AG04450 (cell line): Measurements from ENCODE around the gene KANK2. TPM values are rescaled to one million over a fixed set of nuclear protein-coding genes. Genes with fewer than 3 reads are reported as not detected.

Experiments
- CTCF ChIA-PET: fragments of 300-600, 350-600 bp; formaldehyde crosslinking; extraction: SDS; loops from one replicate; lab custom pipeline; 2022; ENCODE audit warnings: antibody characterized with exemption, inconsistent platforms; lab: Charles Lee
- POLR2A ChIA-PET: fragments of 350-600 bp; formaldehyde crosslinking; extraction: SDS; loops from one replicate; lab custom pipeline; 2021; ENCODE audit warnings: antibody characterized with exemption, inconsistent platforms; lab: Yijun Ruan, JAX
- DNase-seq: peaks from one replicate; pipeline ENCODE4 v3.0.0-alpha.2; 2011; ENCODE audit warnings: low read depth, low spot score
- H3K27ac ChIP-seq: one replicate; pipeline ENCODE4 v1.5.1; 2012; ENCODE audit warnings: low read depth, low read length, control low read depth
- H3K27me3 ChIP-seq: one replicate; pipeline ENCODE4 v1.6.0; 2012; ENCODE audit warnings: low read length; ENCODE audit not compliant: control insufficient read depth, insufficient read depth
- H3K4me3 ChIP-seq: 2 replicates; pipeline ENCODE4 v1.5.1; 2011; ENCODE audit warnings: mild to moderate bottlenecking, low read depth, low read length, control low read depth
- H3K9me3 ChIP-seq: 2 replicates; pipeline ENCODE4 v1.5.1; 2012; ENCODE audit warnings: low read length; ENCODE audit not compliant: control insufficient read depth, insufficient read depth
- polyA plus RNA-seq: library from polyadenylated mRNA; depleted of rRNA; stranded (reverse); fragments of >200 nt; gene quantifications from 2 replicates; pipeline ENCODE4 v1.2.3, GENCODE V29; 2011
- TF ChIP-seq, protein P1 (sequence below): IDR thresholded peaks from 2 replicates; pipeline ENCODE4 v1.5.1; 2011; ENCODE audit warnings: low read depth, low read length, control low read depth, inconsistent platforms

The KANK2 gene
- polyA plus RNA-seq, 1 experiment: 83.2 TPM

DNA sequence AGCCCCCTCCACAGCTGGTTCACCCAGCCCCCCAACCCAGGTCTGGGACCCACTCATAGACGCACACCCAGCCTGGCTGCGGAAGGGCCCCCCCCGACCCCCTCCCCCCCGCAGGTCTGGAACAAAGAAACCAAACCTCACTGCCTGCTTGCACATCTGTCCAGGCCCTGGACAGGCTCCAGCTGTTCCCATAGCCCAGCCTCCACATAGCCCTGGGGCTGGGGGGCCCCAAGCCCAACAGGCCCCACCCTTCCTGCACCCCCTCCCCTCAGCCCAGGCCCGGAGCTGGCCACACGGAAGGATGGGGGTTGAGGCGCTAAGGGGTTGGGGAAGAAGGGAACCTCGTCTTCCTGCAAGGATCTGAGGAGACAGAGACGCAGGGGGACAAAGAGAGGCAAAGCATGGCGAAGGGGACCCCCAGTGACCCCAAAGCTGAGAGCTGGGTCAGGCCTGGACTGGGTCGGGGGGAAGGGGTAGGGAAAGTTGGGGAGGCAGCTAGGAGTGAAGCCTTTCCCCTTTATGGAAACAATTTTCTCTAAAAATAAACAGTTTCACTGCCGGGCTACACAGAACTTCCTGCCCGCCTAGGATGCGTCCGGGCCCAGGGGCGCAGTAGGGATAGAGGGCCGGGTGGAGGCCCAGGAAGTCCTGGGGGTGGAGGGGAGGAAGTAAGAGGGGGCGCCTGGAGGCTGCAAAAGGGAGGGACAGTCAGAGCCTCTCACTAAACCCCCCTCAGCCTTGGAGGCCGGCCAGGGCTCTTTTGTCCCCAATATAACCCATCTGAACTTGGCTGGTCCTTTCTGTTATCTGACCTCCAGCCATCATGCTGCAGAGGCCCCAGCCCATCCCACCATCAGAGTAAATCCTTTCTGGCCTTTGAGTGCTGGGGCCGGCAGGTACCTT lies 2.4 kb downstream of the KANK2 start:
- Histone ChIP-seq H3K4me3 (peak overlapping the region; percentile 96), H3K27ac (peak overlapping the region; percentile 47), H3K9me3 (peaks cover 14% of the 10 kb centered on the region; the same call in 1 of the 2 replicates), H3K27me3 (no peaks in the 10 kb centered on the region)
- ChIA-PET POLR2A (interaction anchor here (0.6 to 0.9 kb wide), 3 partner anchors 57 to 251 kb away, joined by 4 to 6 read pairs (median 5); no protein-coding TSS in a partner anchor), CTCF (interaction anchor here (0.6 to 1.2 kb wide), 2 partner anchors 49 to 99 kb away, joined by 3 to 4 read pairs; no protein-coding TSS in a partner anchor)
- TF ChIP-seq, protein P1, sequence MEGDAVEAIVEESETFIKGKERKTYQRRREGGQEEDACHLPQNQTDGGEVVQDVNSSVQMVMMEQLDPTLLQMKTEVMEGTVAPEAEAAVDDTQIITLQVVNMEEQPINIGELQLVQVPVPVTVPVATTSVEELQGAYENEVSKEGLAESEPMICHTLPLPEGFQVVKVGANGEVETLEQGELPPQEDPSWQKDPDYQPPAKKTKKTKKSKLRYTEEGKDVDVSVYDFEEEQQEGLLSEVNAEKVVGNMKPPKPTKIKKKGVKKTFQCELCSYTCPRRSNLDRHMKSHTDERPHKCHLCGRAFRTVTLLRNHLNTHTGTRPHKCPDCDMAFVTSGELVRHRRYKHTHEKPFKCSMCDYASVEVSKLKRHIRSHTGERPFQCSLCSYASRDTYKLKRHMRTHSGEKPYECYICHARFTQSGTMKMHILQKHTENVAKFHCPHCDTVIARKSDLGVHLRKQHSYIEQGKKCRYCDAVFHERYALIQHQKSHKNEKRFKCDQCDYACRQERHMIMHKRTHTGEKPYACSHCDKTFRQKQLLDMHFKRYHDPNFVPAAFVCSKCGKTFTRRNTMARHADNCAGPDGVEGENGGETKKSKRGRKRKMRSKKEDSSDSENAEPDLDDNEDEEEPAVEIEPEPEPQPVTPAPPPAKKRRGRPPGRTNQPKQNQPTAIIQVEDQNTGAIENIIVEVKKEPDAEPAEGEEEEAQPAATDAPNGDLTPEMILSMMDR: no peak
- no peak for DNase-seq

DNA sequence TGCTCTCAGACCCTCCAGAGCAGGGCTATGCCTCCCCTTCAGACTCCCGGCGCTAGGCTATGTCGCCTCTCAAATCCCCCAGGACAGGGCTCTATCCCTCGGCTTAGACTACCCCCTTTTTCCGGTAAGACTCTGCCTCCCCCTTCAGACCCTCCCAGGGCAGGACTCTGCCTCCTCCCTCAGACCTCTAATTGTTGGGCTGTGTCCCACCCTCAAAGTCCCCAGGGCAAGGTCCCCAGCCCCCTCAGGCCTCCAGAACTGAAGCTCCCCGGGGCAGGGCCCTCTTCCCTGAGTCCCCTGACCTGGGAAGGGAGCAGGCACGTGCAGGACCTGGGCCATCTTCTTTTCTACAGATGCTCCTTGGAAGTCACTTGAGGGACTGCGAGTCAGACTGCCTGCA lies 3.2 kb downstream of the KANK2 start:
- TF ChIP-seq, protein P1: no peak
- ChIA-PET CTCF (interaction anchor here (1.2 kb wide), 1 partner anchor 50 kb away, joined by 3 read pairs; no protein-coding TSS in a partner anchor), POLR2A (interaction anchor here (0.6 to 0.9 kb wide), 2 partner anchors 56 to 250 kb away, joined by 5 to 6 read pairs; no protein-coding TSS in a partner anchor)
- Histone ChIP-seq H3K27me3 (no peaks in the 10 kb centered on the region), H3K9me3 (peaks cover 14% of the 10 kb centered on the region; the same call in 1 of the 2 replicates), H3K4me3 (peak overlapping the region; percentile 96), H3K27ac (peak overlapping the region; percentile 21)
- DNase-seq: no peak

DNA sequence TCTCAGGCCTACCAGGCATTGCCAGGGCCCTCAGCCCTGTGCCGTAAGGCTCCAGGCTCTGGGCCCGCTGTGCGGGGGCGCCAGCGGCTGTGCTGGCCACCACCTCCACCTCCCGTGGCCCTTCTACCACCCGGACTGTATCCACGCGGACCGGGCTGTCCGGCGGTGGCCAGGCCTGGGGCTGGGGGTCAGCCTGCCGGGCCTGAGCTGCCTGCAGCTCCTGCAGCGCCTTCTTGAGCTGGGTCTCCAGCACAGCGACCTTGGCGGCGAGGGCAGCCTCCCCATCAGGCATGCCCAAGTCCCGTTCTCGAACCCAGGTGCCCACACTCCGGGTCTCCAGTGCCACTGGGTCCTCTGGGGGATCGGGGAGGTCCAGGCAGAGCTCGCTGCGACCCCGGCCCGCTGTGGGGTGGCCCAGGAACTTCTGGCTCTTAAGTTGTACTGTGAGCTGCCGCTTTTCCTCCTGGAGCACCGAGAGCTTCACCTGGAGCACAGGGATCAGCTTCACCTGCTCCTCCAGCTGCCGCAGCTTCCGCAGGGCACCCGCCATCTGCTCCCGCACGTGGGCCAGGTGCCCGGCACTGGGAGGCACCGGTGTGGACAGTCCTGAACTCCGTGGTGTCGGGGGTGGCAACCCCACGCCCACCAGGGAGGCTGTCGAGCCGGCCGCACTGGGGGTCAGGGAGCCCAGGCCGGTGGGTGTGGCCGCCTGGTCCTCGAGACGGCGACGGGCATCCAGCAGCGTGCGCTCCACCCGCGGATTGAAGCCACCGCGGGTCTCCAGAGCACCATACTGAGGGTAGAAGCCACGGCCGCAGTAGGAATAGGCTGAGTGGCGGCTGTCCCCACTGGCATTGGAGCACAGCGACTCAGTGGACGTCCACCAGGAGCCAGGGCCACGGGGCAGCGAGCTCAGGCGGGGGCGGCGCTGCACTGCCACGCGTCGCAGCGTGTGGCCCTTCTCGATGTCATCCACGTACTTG lies 4.1 kb downstream of the KANK2 start:
- ChIA-PET POLR2A (no interaction called here), CTCF (interaction anchor here (0.7 kb wide), 1 partner anchor 368 kb away, joined by 5 read pairs; no protein-coding TSS in a partner anchor)
- TF ChIP-seq, protein P1: no peak
- Histone ChIP-seq H3K4me3 (no peak overlapping the region), H3K27ac (no peak overlapping the region), H3K9me3 (peaks cover 14% of the 10 kb centered on the region; the same call in 1 of the 2 replicates), H3K27me3 (no peaks in the 10 kb centered on the region)
- DNase-seq: no peak

DNA sequence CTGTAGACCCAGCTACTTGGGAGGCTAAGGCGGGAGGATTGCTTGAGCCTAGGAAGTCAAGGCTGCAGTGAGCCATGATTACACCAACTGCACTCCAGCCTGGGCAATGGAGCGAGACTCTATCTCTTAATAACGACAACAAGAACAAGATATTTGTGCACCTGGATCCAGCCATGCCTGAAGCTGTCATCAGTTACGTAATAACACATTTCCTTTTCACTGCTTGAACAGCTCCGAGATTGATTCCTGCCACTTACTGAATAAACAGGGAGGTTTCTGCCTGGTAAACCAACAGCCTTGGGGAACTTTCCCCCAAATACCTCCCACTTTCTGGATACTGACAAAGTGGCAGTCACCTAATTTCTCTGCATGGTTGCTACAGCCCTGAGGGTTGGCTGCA lies 5.4 kb downstream of the KANK2 start:
- ChIA-PET POLR2A (no interaction called here), CTCF (interaction anchor here (0.7 kb wide), 2 partner anchors 12 to 369 kb away, joined by 5 to 7 read pairs; no protein-coding TSS in a partner anchor)
- TF ChIP-seq, protein P1: no peak
- DNase-seq: no peak
- Histone ChIP-seq H3K27ac (no peak overlapping the region), H3K27me3 (no peaks in the 10 kb centered on the region), H3K9me3 (peaks cover 14% of the 10 kb centered on the region; the same call in 1 of the 2 replicates), H3K4me3 (no peak overlapping the region)
